GM19240 (cell line): Measurements from ENCODE around the gene NSUN2.

Source experiments
- DNase-seq: peaks from one replicate; pipeline ENCODE4 v3.0.0; 2011; ENCODE audit warnings: low spot score; ENCODE audit not compliant: insufficient read length

The NSUN2 gene

GRCh38 chr5:6604341-6604740, 28.5 kb downstream of the NSUN2 start:
- no peak for DNase-seq

- no peak for DNase-seq
Measured at GRCh38 chr5:6603643-6604042, 29.2 kb downstream of the NSUN2 start.

GRCh38 chr5:6602441-6602840, 30.4 kb downstream of the NSUN2 start:
- DNase-seq, result no peak

- no peak for DNase-seq
Measured at GRCh38 chr5:6601816-6602215, 31.0 kb downstream of the NSUN2 start.

GRCh38 chr5:6601271-6601670, 31.6 kb downstream of the NSUN2 start:
- no peak for DNase-seq

- no peak for DNase-seq
Measured at GRCh38 chr5:6599739-6600138, 33.1 kb downstream of the NSUN2 start.

- DNase-seq, result no peak
Measured at GRCh38 chr5:6598351-6598900, 34.4 kb downstream of the NSUN2 start.

- no peak for DNase-seq
Measured at GRCh38 chr5:6597557-6597956, 35.3 kb downstream of the NSUN2 start.

GRCh38 chr5:6596388-6596787, 36.5 kb downstream of the NSUN2 start:
- DNase-seq, result no peak

GRCh38 chr5:6595405-6595804, 37.4 kb downstream of the NSUN2 start:
- no peak for DNase-seq

- DNase-seq, result no peak
Measured at GRCh38 chr5:6594066-6594465, 38.8 kb downstream of the NSUN2 start.

- DNase-seq, result no peak
Measured at GRCh38 chr5:6593148-6594016, 39.5 kb downstream of the NSUN2 start.

GRCh38 chr5:6592601-6593000, 40.2 kb downstream of the NSUN2 start:
- DNase-seq, result no peak

- DNase-seq, result no peak
Measured at GRCh38 chr5:6591671-6592288, 41.1 kb downstream of the NSUN2 start.

GRCh38 chr5:6590581-6590980, 42.3 kb downstream of the NSUN2 start:
- no peak for DNase-seq

GRCh38 chr5:6587171-6587570, 45.7 kb downstream of the NSUN2 start:
- no peak for DNase-seq

- no peak for DNase-seq
Measured at GRCh38 chr5:6586647-6587042, 46.2 kb downstream of the NSUN2 start.

- DNase-seq, result no peak
Measured at GRCh38 chr5:6585939-6586646, 46.8 kb downstream of the NSUN2 start.

GRCh38 chr5:6585168-6585567, 47.7 kb downstream of the NSUN2 start:
- DNase-seq, result no peak

- no peak for DNase-seq
Measured at GRCh38 chr5:6584727-6585126, 48.1 kb downstream of the NSUN2 start.

GRCh38 chr5:6584101-6584645, 48.7 kb downstream of the NSUN2 start:
- DNase-seq, result no peak
